Limb (tissue), 2 donors: ENCODE results near the gene RGS12.

Experiments
- DNase-seq, 2 donors: peaks; one replicate each; pipeline ENCODE4 v3.0.0-alpha.2; 2016; ENCODE audit errors: extremely low spot score in 2 of 2

Gene RGS12

GRCh38 chr4:3252831-3253641 is 39.8 kb upstream of the RGS12 start:
- peak in 1 of 2 donors; percentile 26 for DNase-seq

DNA sequence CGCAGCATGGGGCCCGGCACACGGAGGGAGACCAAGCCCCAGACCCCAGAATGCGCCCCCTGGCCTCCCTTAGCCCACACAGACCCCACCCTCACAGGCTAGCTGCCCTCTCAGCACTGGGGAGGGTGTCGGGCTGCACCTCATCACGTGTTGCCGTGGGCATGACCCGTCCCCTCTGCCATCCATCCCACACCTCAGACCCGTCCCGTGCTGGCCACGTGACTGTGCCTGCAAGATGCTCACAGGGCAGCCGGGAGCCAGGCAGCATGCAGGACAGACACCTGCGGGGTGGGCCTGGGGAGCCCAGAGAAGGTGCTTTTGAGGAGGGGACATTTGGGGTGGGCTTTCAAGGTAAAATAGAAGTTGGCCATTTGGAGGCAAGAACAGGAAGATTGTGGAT is 39.0 kb upstream of the RGS12 start:
- DNase-seq: peak in 1 of 2 donors; percentile 14

DNA sequence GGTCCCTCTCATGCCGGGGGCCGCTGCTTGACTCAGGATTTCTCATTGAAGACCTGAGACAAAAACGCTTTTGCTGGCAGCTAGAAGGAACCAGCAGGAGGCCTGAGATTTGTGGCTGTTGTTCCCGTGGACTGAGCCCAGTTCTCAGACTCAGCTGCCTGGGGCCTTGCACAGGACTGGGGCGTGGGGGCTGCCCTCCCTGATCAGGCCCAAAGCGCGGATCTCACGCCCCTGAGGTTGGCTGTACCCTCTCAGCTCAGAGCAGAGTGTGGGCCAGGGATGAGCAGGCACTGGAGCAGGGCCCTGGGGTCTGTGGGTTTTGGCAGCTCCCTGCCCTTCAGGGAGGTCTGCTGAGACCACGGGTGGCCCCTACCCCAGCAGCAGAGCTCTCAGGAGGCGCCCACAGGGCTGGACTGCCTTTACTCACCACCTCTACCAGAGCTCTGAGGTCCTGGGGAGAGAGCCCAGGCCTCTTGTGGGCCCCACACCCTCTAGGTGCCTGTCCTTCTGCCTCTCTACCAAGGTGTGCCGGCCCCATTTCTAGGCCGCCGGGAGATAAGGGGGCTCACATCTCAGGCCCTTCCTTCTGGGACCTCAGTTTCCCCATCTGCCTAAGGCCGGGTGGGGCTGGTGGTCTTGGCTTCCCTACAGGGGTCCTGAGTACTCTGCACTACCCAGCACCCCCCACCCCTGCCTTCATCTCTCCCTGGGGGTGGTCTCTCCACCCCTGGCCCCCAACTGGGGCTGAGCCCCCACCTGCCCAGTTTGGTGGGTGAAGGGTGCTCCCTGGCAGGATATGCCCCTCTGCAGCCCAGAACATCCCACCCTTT is 38.3 kb upstream of the RGS12 start:
- DNase-seq: peak in 1 of 2 donors; percentile 14

DNA sequence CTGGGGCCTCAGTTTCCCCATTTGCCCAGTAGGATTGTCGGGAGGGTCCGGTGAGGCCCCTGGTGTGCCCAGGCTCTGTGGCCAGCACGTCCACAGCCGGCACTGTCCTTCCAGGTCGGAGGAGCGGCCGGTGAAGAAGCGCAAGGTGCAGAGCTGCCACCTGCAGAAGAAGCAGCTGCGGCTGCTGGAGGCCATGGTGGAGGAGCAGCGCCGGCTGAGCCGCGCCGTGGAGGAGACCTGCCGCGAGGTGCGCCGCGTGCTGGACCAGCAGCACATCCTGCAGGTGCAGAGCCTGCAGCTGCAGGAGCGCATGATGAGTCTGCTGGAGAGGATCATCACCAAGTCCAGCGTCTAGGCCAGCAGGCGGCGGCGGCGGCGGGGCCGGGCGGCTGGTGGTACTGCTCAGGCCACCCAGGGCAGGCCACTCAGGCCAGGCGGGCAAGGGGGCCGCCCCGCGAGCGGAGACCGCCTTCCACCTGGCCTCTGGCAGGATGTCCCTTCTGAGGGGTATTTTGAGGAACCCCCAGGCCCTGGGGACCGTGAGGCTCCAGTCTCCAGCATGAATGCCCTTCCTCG is 37.1 kb upstream of the RGS12 start:
- DNase-seq: peak in 1 of 2 donors; percentile 22

GRCh38 chr4:3256230-3257102 is 36.4 kb upstream of the RGS12 start:
- DNase-seq: peak in 1 of 2 donors; percentile 22

- peak in 1 of 2 donors; percentile 23 for DNase-seq
Measured at GRCh38 chr4:3257103-3257555, 35.7 kb upstream of the RGS12 start.

DNA sequence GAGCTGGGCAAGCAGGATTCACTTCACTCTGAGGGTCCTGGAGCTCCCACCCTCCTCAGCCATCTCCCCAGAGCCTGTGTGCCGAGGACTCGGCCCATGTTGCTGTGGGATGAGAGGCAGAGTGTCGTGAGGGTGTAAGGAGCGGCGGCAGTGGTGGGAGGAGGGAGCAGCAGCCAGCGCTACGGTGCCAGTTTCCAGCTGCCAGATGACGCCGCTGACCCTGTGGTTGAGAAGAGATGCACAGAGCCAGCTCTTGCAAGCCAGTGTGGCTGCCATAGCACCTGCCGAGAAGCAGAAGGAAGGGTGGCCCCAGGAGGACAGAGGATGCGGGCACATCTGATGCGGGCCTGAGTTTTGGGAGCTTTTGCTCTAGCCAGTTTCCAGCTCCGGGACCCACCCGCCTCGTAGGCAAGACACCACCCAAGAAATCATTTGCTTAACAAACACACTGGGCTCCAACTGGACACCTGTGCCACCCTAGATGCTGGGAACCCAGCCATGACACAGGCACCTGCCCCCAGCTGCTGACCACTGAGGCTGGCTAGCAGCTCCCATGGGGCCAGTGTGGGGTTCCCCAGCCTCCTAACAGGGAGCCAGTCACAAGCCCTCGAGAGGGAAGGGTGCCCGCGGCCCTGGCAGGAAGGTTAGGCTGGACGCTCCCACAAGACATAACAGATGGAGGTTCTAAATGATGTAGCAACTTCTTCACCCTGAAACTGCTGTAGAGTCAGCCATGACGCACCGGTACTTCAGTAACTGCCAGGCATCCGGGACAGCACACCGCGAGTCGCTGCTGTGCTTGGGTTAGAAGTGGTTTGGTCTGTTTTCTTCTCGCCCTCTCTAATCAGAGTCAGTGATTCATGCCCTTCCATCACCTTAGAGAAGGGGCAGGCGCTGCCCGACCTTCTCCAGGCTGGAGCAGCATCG is 35.0 kb upstream of the RGS12 start:
- peak in 1 of 2 donors; percentile 24 for DNase-seq

GRCh38 chr4:3261411-3262207 is 31.2 kb upstream of the RGS12 start:
- DNase-seq: no peak

GRCh38 chr4:3262208-3263052 is 30.4 kb upstream of the RGS12 start:
- DNase-seq: no peak

- DNase-seq: no peak
Measured at GRCh38 chr4:3263053-3263875, 29.6 kb upstream of the RGS12 start.

DNA sequence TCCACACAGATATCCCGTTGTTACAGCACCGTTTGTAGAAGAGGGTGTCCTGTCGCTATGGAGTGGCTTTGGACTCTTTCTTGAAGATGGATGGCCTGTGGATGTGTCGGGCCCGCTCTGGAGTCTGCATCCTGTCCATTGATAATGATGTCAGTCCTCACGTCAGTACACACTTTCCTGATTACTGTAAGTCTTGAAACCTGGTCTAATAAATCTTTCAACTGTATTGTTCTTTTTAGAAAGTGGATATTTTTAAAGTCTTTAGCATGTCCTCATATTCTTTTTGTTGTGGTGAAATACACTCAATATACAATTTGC is 29.0 kb upstream of the RGS12 start:
- no peak for DNase-seq

DNA sequence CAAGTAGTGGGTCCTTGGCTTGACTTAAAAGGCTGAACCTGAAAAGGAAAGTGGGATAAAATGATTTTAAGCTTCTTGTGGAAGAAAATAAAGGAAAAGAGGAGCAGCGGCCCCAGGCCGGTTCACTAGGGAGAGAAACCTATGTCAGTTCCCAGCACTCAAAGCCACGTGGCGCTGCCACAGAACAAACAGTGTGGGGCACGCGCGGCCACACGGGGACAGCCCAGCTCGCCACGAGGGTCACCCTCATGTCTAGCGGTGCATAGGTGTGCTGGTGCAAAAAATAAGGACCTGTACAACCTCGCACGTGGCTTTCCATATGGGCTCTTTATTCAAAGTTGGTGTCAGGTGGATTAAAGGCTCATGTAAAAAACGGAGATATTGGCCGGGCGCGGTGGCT is 26.7 kb upstream of the RGS12 start:
- no peak for DNase-seq

- no peak for DNase-seq
Measured at GRCh38 chr4:3267576-3268394, 25.0 kb upstream of the RGS12 start.

GRCh38 chr4:3268395-3269104 is 24.3 kb upstream of the RGS12 start:
- DNase-seq: peak in 1 of 2 donors; percentile 21

DNA sequence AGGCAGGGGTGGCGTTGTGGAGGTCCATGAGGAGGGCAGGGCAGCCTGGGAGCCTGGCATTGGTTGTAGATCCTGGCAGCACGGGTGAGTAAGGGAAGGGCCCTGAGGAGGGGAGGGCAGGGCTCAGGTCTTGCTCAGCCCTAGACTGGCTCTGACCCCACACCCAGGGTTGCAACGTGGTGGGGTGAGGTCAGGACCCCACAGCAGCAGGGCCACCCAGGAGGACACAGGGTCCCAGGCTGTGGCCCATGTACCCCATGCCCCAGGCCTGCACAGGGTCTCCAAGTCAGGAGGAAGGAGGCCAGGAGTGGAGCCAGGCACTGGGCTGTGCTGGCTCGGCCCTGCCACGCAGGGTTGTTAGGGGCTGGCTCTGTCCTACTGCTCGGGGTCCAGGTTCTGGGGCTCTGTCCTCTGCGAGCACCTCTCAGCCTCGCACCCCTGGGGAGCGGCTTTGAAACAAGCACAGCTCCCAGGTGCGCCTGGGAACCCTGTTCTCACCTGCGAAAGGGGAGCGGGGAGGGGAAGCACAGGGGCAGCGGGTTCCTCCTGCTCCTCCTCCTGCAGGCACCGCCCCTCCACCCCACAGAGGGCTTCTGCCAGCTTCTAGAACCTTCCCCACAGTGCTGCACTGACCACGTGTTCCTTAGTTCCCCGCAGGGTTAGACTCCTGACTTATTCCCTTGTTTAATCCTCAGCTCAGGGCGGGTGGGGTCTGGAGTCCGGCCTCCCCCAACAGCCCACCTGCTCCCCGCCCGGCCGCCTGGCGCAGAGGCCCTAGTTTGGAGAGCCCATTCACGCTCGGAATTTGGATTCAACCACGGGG is 23.5 kb upstream of the RGS12 start:
- DNase-seq: no peak
